HG02840 (cell line): ENCODE measurements around the gene RRAD.
"Not testable (repeated sequence)": the region's sequence is repeated elsewhere in the genome, so short reads cannot be mapped to it uniquely, and the experiment has no call there.

Experiments
- ATAC-seq: cut with Tn5 transposase; IDR thresholded peaks from one replicate; pipeline ENCODE4 v1.9.1; 2021; ENCODE audit warnings: mild to moderate bottlenecking, moderate library complexity, moderate number of reproducible peaks; ENCODE audit not compliant: unreplicated experiment, low FRiP score

RRAD gene

GRCh38 chr16:66925322-66925840 lies at the start of gene RRAD:
RRAD (minus strand) TSS chr16:66925535; CDS start chr16:66925179, 356 bp downstream.
- ATAC-seq, result no peak

- not testable (repeated sequence) for ATAC-seq
These were observed 49.6 kb upstream of the RRAD start for GRCh38 chr16:66974932-66975246.

GRCh38 chr16:66974156-66974931 lies 49.0 kb upstream of the RRAD start:
- not testable (repeated sequence) for ATAC-seq

- no peak for ATAC-seq
These were observed 48.4 kb upstream of the RRAD start for GRCh38 chr16:66973716-66974115.

- ATAC-seq, result no peak
These were observed 47.6 kb upstream of the RRAD start for GRCh38 chr16:66972983-66973382.

- no peak for ATAC-seq
These were observed 45.7 kb upstream of the RRAD start for GRCh38 chr16:66970775-66971720.

- no peak for ATAC-seq
These were observed 43.5 kb upstream of the RRAD start for GRCh38 chr16:66968847-66969246.

- no peak for ATAC-seq
These were observed 38.7 kb upstream of the RRAD start for GRCh38 chr16:66964049-66964448.

GRCh38 chr16:66961914-66962313 lies 36.6 kb upstream of the RRAD start:
- no peak for ATAC-seq

GRCh38 chr16:66961065-66961744 lies 35.9 kb upstream of the RRAD start, which contains the start of gene CES3:
CES3 (plus strand) TSS chr16:66961266; CDS start chr16:66961308, 42 bp downstream.
- ATAC-seq, result no peak

- ATAC-seq, result no peak
These were observed 34.9 kb upstream of the RRAD start for GRCh38 chr16:66960270-66960669.

- ATAC-seq, result no peak
These were observed 34.4 kb upstream of the RRAD start for GRCh38 chr16:66959704-66960161.

GRCh38 chr16:66958857-66959703 lies 33.7 kb upstream of the RRAD start:
- ATAC-seq, result no peak

- not testable (repeated sequence) for ATAC-seq
These were observed 30.8 kb upstream of the RRAD start for GRCh38 chr16:66956154-66956457.

- not testable (repeated sequence) for ATAC-seq
These were observed 30.2 kb upstream of the RRAD start for GRCh38 chr16:66955363-66956153.

GRCh38 chr16:66954097-66954659 lies 28.8 kb upstream of the RRAD start:
- ATAC-seq, result no peak

- no peak for ATAC-seq
These were observed 28.2 kb upstream of the RRAD start for GRCh38 chr16:66953462-66954096.

- no peak for ATAC-seq
These were observed 27.2 kb upstream of the RRAD start for GRCh38 chr16:66952430-66953110.
